ENCODE data around the gene UBA7. TPM values are rescaled to one million over a fixed set of nuclear protein-coding genes. Genes with fewer than 3 reads are reported as not detected.

UBA7 gene
- total RNA-seq, 1 experiment from 2014 or later = 12.5 TPM

GRCh38 chr3:49790626-49791411 lies 22.9 kb downstream of the UBA7 start:
- POLR2A ChIA-PET = no interaction called here
- CTCF ChIA-PET = interaction anchor here (0.5 to 0.6 kb wide), 2 partner anchors 12 to 119 kb away, joined by 3 to 10 read pairs; partner anchors contain the start of gene INKA1
- Histone ChIP-seq H3K36me3 (ENCODE audit: control insufficient read depth, insufficient read depth, low read length) (no peaks in the 10 kb centered on the region), H3K9me3 (ENCODE audit: control insufficient read depth, insufficient read depth, low read depth, low read length) (no peaks in the 10 kb centered on the region), H3K4me3 (ENCODE audit: low read depth in 2 of 2, low read length in 2 of 2) (no peak overlapping the region), H3K27ac (ENCODE audit: low read length) (no peak overlapping the region), H3K27me3 (ENCODE audit: control insufficient read depth, insufficient read depth, low read length) (no peaks in the 10 kb centered on the region), H3K4me1 (ENCODE audit: control insufficient read depth, insufficient read depth, low read length) (peaks cover 4% of the 10 kb centered on the region)
- ATAC-seq = no peak
- intact Hi-C loops (cut with micrococcal nuclease; ENCODE audit: unreplicated experiment) (no loop called here), in situ Hi-C loops (cut with HindIII; ENCODE audit: low pct_unique_long_range_greater_than_20kb, low sequenced_read_pairs) (no loop called here)
- no peak for DNase-seq (ENCODE audit: low read depth, low spot score)
- no TSS peak for BruUV-seq (replicated peaks)
- TF ChIP-seq SIN3A (IDR thresholded peaks at IDR 0.05; ENCODE audit: borderline replicate concordance, insufficient read depth, low read depth, low read length) (no peak), REST (IDR thresholded peaks at IDR 0.05; ENCODE audit: insufficient read depth in 1 of 2, low read depth in 2 of 2, low read length in 1 of 2) (no peak), POLR2AphosphoS5 (IDR thresholded peaks at IDR 0.05; ENCODE audit: low read depth, low read length) (no peak), CTCF (IDR thresholded peaks at IDR 0.05) (no peak), TCF7L2 (IDR thresholded peaks at IDR 0.05; ENCODE audit: low read depth, low read length) (no peak)

- Histone ChIP-seq H3K4me1 (ENCODE audit: control insufficient read depth, insufficient read depth, low read length) (peaks cover 6% of the 10 kb centered on the region), H3K4me3 (ENCODE audit: low read depth in 2 of 2, low read length in 2 of 2) (no peak overlapping the region), H3K27me3 (ENCODE audit: control insufficient read depth, insufficient read depth, low read length) (no peaks in the 10 kb centered on the region), H3K27ac (ENCODE audit: low read length) (no peak overlapping the region), H3K9me3 (ENCODE audit: control insufficient read depth, insufficient read depth, low read depth, low read length) (no peaks in the 10 kb centered on the region), H3K36me3 (ENCODE audit: control insufficient read depth, insufficient read depth, low read length) (no peaks in the 10 kb centered on the region)
- no TSS peak for BruUV-seq (replicated peaks)
- intact Hi-C loops (cut with micrococcal nuclease; ENCODE audit: unreplicated experiment) = no loop called here
- in situ Hi-C loops (cut with HindIII; ENCODE audit: low pct_unique_long_range_greater_than_20kb, low sequenced_read_pairs) = no loop called here
- TF ChIP-seq SIN3A (IDR thresholded peaks at IDR 0.05; ENCODE audit: borderline replicate concordance, insufficient read depth, low read depth, low read length) (no peak), CTCF (IDR thresholded peaks at IDR 0.05) (no peak), POLR2AphosphoS5 (IDR thresholded peaks at IDR 0.05; ENCODE audit: low read depth, low read length) (no peak), TCF7L2 (IDR thresholded peaks at IDR 0.05; ENCODE audit: low read depth, low read length) (no peak), REST (IDR thresholded peaks at IDR 0.05; ENCODE audit: insufficient read depth in 1 of 2, low read depth in 2 of 2, low read length in 1 of 2) (no peak)
- POLR2A ChIA-PET = no interaction called here
- ATAC-seq (no peak), DNase-seq (ENCODE audit: low read depth, low spot score) (no peak)
- CTCF ChIA-PET = no interaction called here
These were observed 25.7 kb downstream of the UBA7 start for GRCh38 chr3:49788056-49788455.

Measured in Panc1 (cell line).